Astrocyte (in vitro differentiated cells and primary cell): ENCODE results near the gene CMTM8. TPM values are rescaled to one million over a fixed set of nuclear protein-coding genes. Genes with fewer than 3 reads are reported as not detected.
A peak's percentile ranks its signal among the peaks of the same experiment; 100 is the strongest.

Source experiments
- DNase-seq: peaks from one replicate; pipeline ENCODE4 v3.0.0-alpha.2; 2010; ENCODE audit warnings: low read depth
- FAIRE-seq: peaks from 2 replicates; lab custom pipeline; 2011; peaks lifted over from hg19 to GRCh38; lab: Jason Lieb, UNC
- H2AFZ ChIP-seq: 2 replicates; pipeline ENCODE4 v1.6.0; 2012; ENCODE audit warnings: low read depth, low read length, inconsistent platforms
- H3K27ac ChIP-seq: 2 replicates; pipeline ENCODE4 v1.5.1; 2011; ENCODE audit warnings: low read depth, low read length, inconsistent platforms
- H3K27me3 ChIP-seq: 2 replicates; pipeline ENCODE4 v1.6.0; 2011; ENCODE audit warnings: low read length, inconsistent platforms; ENCODE audit not compliant: insufficient read depth
- H3K36me3 ChIP-seq: 2 replicates; pipeline ENCODE4 v1.5.1; 2011; ENCODE audit warnings: low read length, inconsistent platforms; ENCODE audit not compliant: insufficient read depth
- H3K4me1 ChIP-seq: 2 replicates; pipeline ENCODE4 v1.5.1; 2011; ENCODE audit warnings: low read length, inconsistent platforms; ENCODE audit not compliant: insufficient read depth
- H3K4me2 ChIP-seq: 2 replicates; pipeline ENCODE4 v1.6.0; 2012; ENCODE audit warnings: low read length, inconsistent platforms
- H3K4me3 ChIP-seq: 2 replicates; pipeline ENCODE4 v1.5.1; 2011; ENCODE audit warnings: low read depth, mild to moderate bottlenecking, low read length, inconsistent platforms; ENCODE audit not compliant: insufficient read depth
- H3K79me2 ChIP-seq: 2 replicates; pipeline ENCODE4 v1.6.0; 2012; ENCODE audit warnings: mild to moderate bottlenecking, low read length, inconsistent platforms; ENCODE audit not compliant: insufficient read depth
- H3K9ac ChIP-seq: 2 replicates; pipeline ENCODE4 v1.6.0; 2012; ENCODE audit warnings: mild to moderate bottlenecking, low read length, inconsistent platforms
- H3K9me3 ChIP-seq: 2 replicates; pipeline ENCODE4 v1.5.1; 2012; ENCODE audit warnings: low read depth, mild to moderate bottlenecking, low read length, inconsistent platforms; ENCODE audit not compliant: insufficient read depth
- H4K20me1 ChIP-seq: 2 replicates; pipeline ENCODE4 v1.6.0; 2012; ENCODE audit warnings: low read length, inconsistent platforms; ENCODE audit not compliant: insufficient read depth
- H3K27ac Mint-ChIP-seq: one replicate; pipeline ENCODE4 v1.8.0; 2021; ENCODE audit warnings: mild to moderate bottlenecking, mixed read lengths; ENCODE audit not compliant: unreplicated experiment
- H3K27me3 Mint-ChIP-seq: one replicate; pipeline ENCODE4 v1.8.0; 2021; ENCODE audit warnings: low read depth, mixed read lengths; ENCODE audit not compliant: unreplicated experiment
- H3K36me3 Mint-ChIP-seq: one replicate; pipeline ENCODE4 v1.8.0; 2021; ENCODE audit warnings: low read depth, mixed read lengths; ENCODE audit not compliant: unreplicated experiment
- H3K4me1 Mint-ChIP-seq: one replicate; pipeline ENCODE4 v1.8.0; 2021; ENCODE audit warnings: low read depth, mixed read lengths; ENCODE audit not compliant: unreplicated experiment
- H3K4me3 Mint-ChIP-seq: one replicate; pipeline ENCODE4 v1.8.0; 2021; ENCODE audit warnings: mild to moderate bottlenecking, moderate library complexity, mixed read lengths; ENCODE audit not compliant: unreplicated experiment
- H3K9me3 Mint-ChIP-seq: one replicate; pipeline ENCODE4 v1.8.0; 2021; ENCODE audit warnings: mild to moderate bottlenecking, mixed read lengths; ENCODE audit not compliant: unreplicated experiment
- CTCF ChIP-seq: IDR thresholded peaks from 2 replicates; pipeline ENCODE4 v1.5.1; 2011; ENCODE audit warnings: low read depth, mild to moderate bottlenecking, inconsistent platforms, low read length, moderate library complexity; ENCODE audit not compliant: insufficient read depth
- EZH2 ChIP-seq: IDR thresholded peaks from 2 replicates; pipeline ENCODE4 v1.6.1; 2012; ENCODE audit warnings: mild to moderate bottlenecking, low read length, inconsistent platforms; ENCODE audit not compliant: insufficient read depth
- total RNA-seq: library from RNA; stranded (reverse); gene quantifications from 2 replicates; pipeline ENCODE4 v1.2.1, GENCODE V29; 2021

CMTM8 gene
- total RNA-seq, 1 donor from 2014 or later = 1.6 TPM

DNA sequence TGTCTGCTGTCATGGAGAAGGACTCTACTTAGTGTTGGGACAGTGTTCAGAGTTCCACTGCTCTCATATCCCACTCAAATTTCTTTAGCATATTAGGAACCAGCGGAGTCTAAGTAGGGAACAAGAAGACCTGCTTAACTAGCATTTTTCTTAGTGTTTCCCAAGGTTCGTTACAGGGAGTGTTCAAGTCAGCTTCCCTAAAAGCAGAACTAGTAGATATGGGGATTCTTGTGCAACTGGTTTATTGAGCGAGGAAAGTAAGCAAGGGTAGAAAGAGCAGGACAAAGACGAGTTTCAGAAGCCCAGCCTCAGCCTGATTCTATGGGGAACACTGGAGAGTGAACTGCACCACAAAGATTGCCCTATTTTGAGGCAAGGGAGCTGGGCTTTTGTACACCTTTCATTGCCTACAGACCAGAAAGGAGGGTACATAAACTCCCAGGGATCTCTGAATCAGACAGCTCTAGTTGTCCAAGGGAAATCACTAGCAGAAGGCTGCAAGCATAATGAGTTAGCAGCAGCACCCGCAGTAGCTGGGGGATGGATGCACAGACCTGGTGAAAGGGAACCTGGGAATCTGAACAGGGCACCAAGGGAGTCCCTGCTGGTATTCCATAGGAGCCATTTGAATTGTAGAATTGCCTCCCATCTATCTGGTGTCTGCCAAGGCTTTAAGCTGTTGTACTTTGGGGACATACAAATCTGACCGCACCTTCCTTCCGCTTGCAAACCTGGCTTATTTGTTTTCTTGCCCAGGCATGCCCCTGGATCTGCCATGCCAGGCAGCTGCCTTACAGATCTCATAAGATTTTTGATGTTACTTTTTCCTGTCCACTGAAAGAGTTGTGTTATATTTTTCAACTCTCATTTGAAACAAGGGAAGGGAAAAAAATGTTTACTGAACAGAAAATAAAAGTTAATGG, 168.3 kb downstream of the CMTM8 start:
- Histone ChIP-seq H3K9me3 (no peaks in the 10 kb centered on the region), H3K9ac (no peak overlapping the region), H3K4me1 (peaks cover 6% of the 10 kb centered on the region), H3K4me2 (no peak overlapping the region), H3K79me2 (peaks cover 28% of the 10 kb centered on the region), H2AFZ (peak overlapping the region; percentile 20), H3K27me3 (no peaks in the 10 kb centered on the region), H3K36me3 (no peaks in the 10 kb centered on the region), H3K27ac (no peak overlapping the region), H3K4me3 (no peak overlapping the region), H4K20me1 (no peaks in the 10 kb centered on the region)
- TF ChIP-seq CTCF (no peak), EZH2 (no peak)
- no peaks in the 10 kb centered on the region for H3K9me3 Mint-ChIP-seq
- no peak overlapping the region for H3K4me3 Mint-ChIP-seq
- DNase-seq = no peak
- H3K27ac Mint-ChIP-seq = no peak overlapping the region
- H3K27me3 Mint-ChIP-seq = no peaks in the 10 kb centered on the region
- peaks cover 12% of the 10 kb centered on the region for H3K4me1 Mint-ChIP-seq
- FAIRE-seq = no peak
- H3K36me3 Mint-ChIP-seq = no peaks in the 10 kb centered on the region

DNA sequence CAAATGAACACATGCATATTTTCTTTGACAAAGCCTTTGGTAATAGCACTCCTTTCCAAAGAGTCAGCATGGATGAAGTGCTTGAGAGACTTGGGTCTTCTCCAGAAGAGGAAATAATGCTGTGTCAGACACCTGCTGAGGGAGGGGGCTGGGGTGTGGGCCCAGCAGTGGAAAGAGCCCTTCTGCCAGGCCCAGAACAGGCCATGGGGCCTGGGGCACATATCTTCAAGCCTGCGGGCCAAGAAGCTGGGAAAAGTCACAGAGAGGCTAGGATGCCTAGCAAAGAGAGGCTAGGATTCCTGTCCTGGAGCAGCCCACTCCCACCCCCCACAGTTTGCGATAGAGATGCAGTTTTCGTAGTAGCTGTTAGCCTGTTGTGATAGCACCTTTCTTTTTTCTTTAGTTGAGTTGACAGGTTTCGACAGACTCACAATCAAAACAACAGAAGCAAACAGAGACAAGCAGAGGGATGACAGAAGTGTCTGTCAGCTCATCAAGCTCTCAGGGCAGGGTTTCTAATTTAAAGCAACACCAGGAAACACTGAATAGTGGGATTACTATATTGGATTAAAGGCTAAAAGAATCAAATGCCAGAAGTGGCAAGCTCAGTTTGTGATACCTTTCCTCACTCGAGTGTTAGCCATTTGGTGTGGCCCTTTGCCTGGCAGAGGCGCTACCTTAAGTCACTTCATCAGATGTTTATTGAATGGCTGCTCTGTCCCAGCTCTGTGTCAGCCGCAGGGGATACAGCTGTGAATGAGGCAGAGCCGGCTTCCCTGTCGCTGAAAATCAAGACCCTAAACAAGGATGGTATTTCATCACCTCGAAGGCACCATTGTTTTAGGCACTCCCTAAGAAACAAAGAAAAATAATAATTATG, 172.1 kb downstream of the CMTM8 start:
- Histone ChIP-seq H3K27ac (no peak overlapping the region), H3K9ac (no peak overlapping the region), H3K79me2 (peaks cover 20% of the 10 kb centered on the region), H3K36me3 (no peaks in the 10 kb centered on the region), H3K4me3 (no peak overlapping the region), H3K27me3 (no peaks in the 10 kb centered on the region), H4K20me1 (no peaks in the 10 kb centered on the region), H3K4me2 (no peak overlapping the region), H3K4me1 (peaks cover 14% of the 10 kb centered on the region), H2AFZ (no peak overlapping the region), H3K9me3 (no peaks in the 10 kb centered on the region)
- TF ChIP-seq EZH2 = no peak
- no peak for TF ChIP-seq CTCF
- Mint-ChIP-seq H3K4me1 (peaks cover 13% of the 10 kb centered on the region), H3K9me3 (no peaks in the 10 kb centered on the region), H3K27ac (peak overlapping the region; percentile 6), H3K27me3 (no peaks in the 10 kb centered on the region), H3K4me3 (no peak overlapping the region), H3K36me3 (peaks cover 4% of the 10 kb centered on the region)
- no peak for FAIRE-seq
- no peak for DNase-seq
